Measurements from ENCODE around the gene MAD2L1BP. TPM values are rescaled to one million over a fixed set of nuclear protein-coding genes. Genes with fewer than 3 reads are reported as not detected.

Gene MAD2L1BP
- total RNA-seq, 1 experiment from 2014 or later = 36.6 TPM

- no peak for TF ChIP-seq ZBTB33 (IDR thresholded peaks at IDR 0.05; ENCODE audit: extremely low read depth, insufficient replicate concordance, low read length)
- no peak for TF ChIP-seq FOSL1 (IDR thresholded peaks at IDR 0.05; ENCODE audit: low read depth)
- no peak for TF ChIP-seq ZNF274 (IDR thresholded peaks at IDR 0.05; ENCODE audit: low read depth, low read length)
- no peak for TF ChIP-seq ZFX (IDR thresholded peaks at IDR 0.05)
- TF ChIP-seq SIN3A (IDR thresholded peaks at IDR 0.05; ENCODE audit: low read depth) = no peak
- TF ChIP-seq RAD21 (IDR thresholded peaks at IDR 0.05; ENCODE audit: low read depth) = no peak
- no peak for TF ChIP-seq SRF (IDR thresholded peaks at IDR 0.05; ENCODE audit: low read depth)
- no peak for TF ChIP-seq POLR2A (IDR thresholded peaks at IDR 0.05; ENCODE audit: borderline replicate concordance, extremely low read depth, insufficient read depth, insufficient read length)
- TF ChIP-seq SP1 (IDR thresholded peaks at IDR 0.05; ENCODE audit: low read depth) = no peak
- no peak for TF ChIP-seq ATF3 (IDR thresholded peaks at IDR 0.05)
Measured at GRCh38 chr6:43687079-43687436, 51.4 kb downstream of the MAD2L1BP start (continued).

- Histone ChIP-seq H4K20me1 (ENCODE audit: insufficient read depth) (no peaks in the 10 kb centered on the region; the same call in 1 of the 2 replicates), H3K4me2 (ENCODE audit: low read length) (peak within 1 kb of the TSS; percentile 85), H3K4me3 (replicated peaks in 1 of 2; ENCODE audit: low read depth in 1 of 2, low read length in 2 of 2) (peak within 1 kb of the TSS; percentile 72 to 88), H2AFZ (ENCODE audit: low read depth, low read length, poor library complexity, severe bottlenecking) (peak within 1 kb of the TSS; percentile 52), H3K36me3 (ENCODE audit: control insufficient read depth in 1 of 2, insufficient read depth in 2 of 2, low read length in 2 of 2) (no peaks in the 10 kb centered on the region), H3K27me3 (ENCODE audit: insufficient read depth, low read length) (no peaks in the 10 kb centered on the region), H3K9ac (ENCODE audit: low read length) (peak within 1 kb of the TSS; percentile 90), H3K9me3 (ENCODE audit: control insufficient read depth in 1 of 2, insufficient read depth in 1 of 2, low read depth in 1 of 2, low read length in 2 of 2) (no peaks in the 10 kb centered on the region), H3K79me2 (ENCODE audit: insufficient read depth, low read length) (peaks cover 49% of the 10 kb centered on the region), H3K27ac (ENCODE audit: low read depth, low read length) (peak within 1 kb of the TSS; percentile 47), H3K4me1 (ENCODE audit: control insufficient read depth in 1 of 2, insufficient read depth in 2 of 2, low read length in 2 of 2) (peaks cover 10 to 18% of the 10 kb centered on the region in 2 experiments; a peak in 3 of 4 replicates), H3K9me2 (ENCODE audit: insufficient read depth) (no peaks in the 10 kb centered on the region)
- DNase-seq (ENCODE audit: low read depth, low spot score) (peak; percentile 69), ATAC-seq (peak; percentile 98)
- ChIA-PET POLR2A (interaction anchor here (0.5 to 1.4 kb wide), 3 partner anchors 15 to 450 kb away, joined by 4 to 6 read pairs (median 5); partner anchors contain the start of gene VEGFA), RAD21 (ENCODE audit: low non-redundant PET in 1 of 2, low total read pairs in 2 of 2, uncharacterized antibody in 2 of 2, unreplicated experiment in 2 of 2) (no interaction called here), CTCF (no interaction called here)
- intact Hi-C loops (cut with micrococcal nuclease) = no loop called here
- BruUV-seq (replicated peaks) = TSS peak; percentile 98
- TF ChIP-seq RAD21 (IDR thresholded peaks at IDR 0.05; ENCODE audit: low read depth) = 0 out of 2 replicates have a peak, but pooled peaks have one; percentile 12
- no peak for TF ChIP-seq FOSL1 (IDR thresholded peaks at IDR 0.05; ENCODE audit: low read depth)
- TF ChIP-seq MAX (IDR thresholded peaks at IDR 0.05) = peak; percentile 76
- TF ChIP-seq SP1 (IDR thresholded peaks at IDR 0.05; ENCODE audit: low read depth) = peak; percentile 35; the same call in 1 of the 2 replicates
- TF ChIP-seq YY1 (IDR thresholded peaks at IDR 0.05; ENCODE audit: extremely low read depth, insufficient replicate concordance, low read depth, low read length) = peak; percentile 95
- TF ChIP-seq, protein P1, sequence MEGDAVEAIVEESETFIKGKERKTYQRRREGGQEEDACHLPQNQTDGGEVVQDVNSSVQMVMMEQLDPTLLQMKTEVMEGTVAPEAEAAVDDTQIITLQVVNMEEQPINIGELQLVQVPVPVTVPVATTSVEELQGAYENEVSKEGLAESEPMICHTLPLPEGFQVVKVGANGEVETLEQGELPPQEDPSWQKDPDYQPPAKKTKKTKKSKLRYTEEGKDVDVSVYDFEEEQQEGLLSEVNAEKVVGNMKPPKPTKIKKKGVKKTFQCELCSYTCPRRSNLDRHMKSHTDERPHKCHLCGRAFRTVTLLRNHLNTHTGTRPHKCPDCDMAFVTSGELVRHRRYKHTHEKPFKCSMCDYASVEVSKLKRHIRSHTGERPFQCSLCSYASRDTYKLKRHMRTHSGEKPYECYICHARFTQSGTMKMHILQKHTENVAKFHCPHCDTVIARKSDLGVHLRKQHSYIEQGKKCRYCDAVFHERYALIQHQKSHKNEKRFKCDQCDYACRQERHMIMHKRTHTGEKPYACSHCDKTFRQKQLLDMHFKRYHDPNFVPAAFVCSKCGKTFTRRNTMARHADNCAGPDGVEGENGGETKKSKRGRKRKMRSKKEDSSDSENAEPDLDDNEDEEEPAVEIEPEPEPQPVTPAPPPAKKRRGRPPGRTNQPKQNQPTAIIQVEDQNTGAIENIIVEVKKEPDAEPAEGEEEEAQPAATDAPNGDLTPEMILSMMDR (IDR thresholded peaks at IDR 0.05 in 2 of 3, conservative IDR thresholded peaks at IDR 0.05 in 1 of 3; ENCODE audit: borderline replicate concordance in 1 of 3, insufficient read depth in 1 of 3, low read depth in 2 of 3, low read length in 2 of 3) = no peak
- peak; percentile 63; the same call in 1 of the 2 replicates for TF ChIP-seq EGR1 (IDR thresholded peaks at IDR 0.05; ENCODE audit: low read depth)
- TF ChIP-seq POLR2AphosphoS5 (IDR thresholded peaks at IDR 0.05; ENCODE audit: low read depth, low read length) = peak; percentile 91
- TF ChIP-seq ZNF274 (IDR thresholded peaks at IDR 0.05; ENCODE audit: low read depth, low read length) = no peak
- TF ChIP-seq ZBTB33 (IDR thresholded peaks at IDR 0.05; ENCODE audit: extremely low read depth, insufficient replicate concordance, low read length) = no peak
- TF ChIP-seq SIN3A (IDR thresholded peaks at IDR 0.05; ENCODE audit: low read depth) = peak; percentile 50; the same call in 1 of the 2 replicates
- TF ChIP-seq JUND (IDR thresholded peaks at IDR 0.05) = no peak; the same call in 1 of the 2 replicates
- no peak for TF ChIP-seq ZFX (IDR thresholded peaks at IDR 0.05)
Measured at GRCh38 chr6:43687437-43688347, 52.1 kb downstream of the MAD2L1BP start, which contains the start of gene MRPS18A. Gene MRPS18A (minus strand): TSS chr6:43687791. CDS start chr6:43687779, 12 bp downstream.
